Measurements from ENCODE around the gene HMCES.

The HMCES gene

GRCh38 chr3:129312021-129312639 lies 33.5 kb downstream of the HMCES start (continued):
- TF ChIP-seq PATZ1 (CRISPR knock-in tag; IDR thresholded peaks at IDR 0.05; ENCODE audit: borderline replicate concordance) = no peak

- ATAC-seq = peak; percentile 0; the same call in 2 of the 3 replicates
- no peak for TF ChIP-seq GLIS3 (CRISPR knock-in tag; IDR thresholded peaks at IDR 0.05)
These were observed 34.2 kb downstream of the HMCES start for GRCh38 chr3:129312671-129313414.

GRCh38 chr3:129313415-129313664 lies 34.7 kb downstream of the HMCES start:
- ATAC-seq = no peak; the same call in 2 of the 3 replicates
- no peak for TF ChIP-seq ZFP30 (CRISPR knock-in tag; IDR thresholded peaks at IDR 0.05)
- no peak; the same call in 1 of the 2 replicates for TF ChIP-seq ZC3H10 (CRISPR knock-in tag; IDR thresholded peaks at IDR 0.05)
- TF ChIP-seq ESRRG (CRISPR knock-in tag; IDR thresholded peaks at IDR 0.05) = no peak
- no peak for TF ChIP-seq TOX (CRISPR knock-in tag; IDR thresholded peaks at IDR 0.05; ENCODE audit: borderline replicate concordance)
- TF ChIP-seq ISL1 (CRISPR knock-in tag; IDR thresholded peaks at IDR 0.05) = no peak
- TF ChIP-seq SNAI2 (CRISPR knock-in tag; IDR thresholded peaks at IDR 0.05) = no peak
- no peak for TF ChIP-seq RARB (CRISPR knock-in tag; IDR thresholded peaks at IDR 0.05)
- TF ChIP-seq TCF4 (CRISPR knock-in tag; IDR thresholded peaks at IDR 0.05; ENCODE audit: borderline replicate concordance) = no peak
- TF ChIP-seq ZNF8 (CRISPR knock-in tag; IDR thresholded peaks at IDR 0.05) = no peak

GRCh38 chr3:129313665-129314385 lies 35.2 kb downstream of the HMCES start:
- no peak; the same call in 2 of the 3 replicates for ATAC-seq

More at GRCh38 chr3:129313665-129314385, 35.2 kb downstream of the HMCES start:
- no peak for TF ChIP-seq CSRNP3 (CRISPR knock-in tag; IDR thresholded peaks at IDR 0.05)
- no peak for TF ChIP-seq POU6F1 (CRISPR knock-in tag; IDR thresholded peaks at IDR 0.05; ENCODE audit: borderline replicate concordance, low read depth)
- no peak; the same call in 1 of the 2 replicates for TF ChIP-seq TOX (CRISPR knock-in tag; IDR thresholded peaks at IDR 0.05; ENCODE audit: borderline replicate concordance)
- TF ChIP-seq ZFP30 (CRISPR knock-in tag; IDR thresholded peaks at IDR 0.05) = peak; percentile 46
- TF ChIP-seq CREB5 (CRISPR knock-in tag; IDR thresholded peaks at IDR 0.05; ENCODE audit: low read depth) = peak; percentile 11; the same call in 1 of the 2 replicates
- no peak for TF ChIP-seq ZNF70 (CRISPR knock-in tag; IDR thresholded peaks at IDR 0.05)
- TF ChIP-seq RARB (CRISPR knock-in tag; IDR thresholded peaks at IDR 0.05) = 0 out of 2 replicates have a peak, but pooled peaks have one; percentile 76
- no peak for TF ChIP-seq ISL1 (CRISPR knock-in tag; IDR thresholded peaks at IDR 0.05)
- TF ChIP-seq PATZ1 (CRISPR knock-in tag; IDR thresholded peaks at IDR 0.05; ENCODE audit: borderline replicate concordance) = peak; percentile 58; the same call in 1 of the 2 replicates
- TF ChIP-seq OSR1 (CRISPR knock-in tag; IDR thresholded peaks at IDR 0.05) = no peak

Data from SK-N-SH treated with all-trans-retinoic acid at 6 μM for 48 hours (cell line).